Activated naive CD4-positive, alpha-beta T cell treated with anti-CD3 and anti-CD28 coated beads for 36 hours (primary cell): ENCODE data around the gene B3GALT6. TPM values are rescaled to one million over a fixed set of nuclear protein-coding genes. Genes with fewer than 3 reads are reported as not detected.

Experiments
- CTCF ChIA-PET: fragments of 350-600 bp; sonication (Branson Sonifier 250); formaldehyde crosslinking; loops from one replicate; lab custom pipeline; 2021; ENCODE audit warnings: antibody characterized with exemption; lab: Charles Lee
- DNase-seq: peaks from one replicate; pipeline ENCODE4 v3.0.0-alpha.2; 2020
- H3K27ac Mint-ChIP-seq: one replicate; pipeline ENCODE4 v1.8.0; 2021; ENCODE audit warnings: mild to moderate bottlenecking, mixed read lengths
- H3K27me3 Mint-ChIP-seq: one replicate; pipeline ENCODE4 v1.8.0; 2021; ENCODE audit warnings: low read depth, mixed read lengths
- H3K36me3 Mint-ChIP-seq: one replicate; pipeline ENCODE4 v1.8.0; 2021; ENCODE audit warnings: low read depth, mixed read lengths
- H3K4me1 Mint-ChIP-seq: one replicate; pipeline ENCODE4 v1.8.0; 2021; ENCODE audit warnings: low read depth, mixed read lengths
- H3K4me3 Mint-ChIP-seq: one replicate; pipeline ENCODE4 v1.8.0; 2021; ENCODE audit warnings: mild to moderate bottlenecking, moderate library complexity, mixed read lengths
- H3K9me3 Mint-ChIP-seq: one replicate; pipeline ENCODE4 v1.8.0; 2021; ENCODE audit warnings: mixed read lengths
- intact Hi-C: fragments of 100-400 bp; cut with micrococcal nuclease; formaldehyde crosslinking; loops from one replicate; pipeline ENCODE4 v1.15.1; 2023
- total RNA-seq, 2 experiments: library from RNA; stranded (reverse); gene quantifications; one replicate each; pipeline ENCODE4 v1.2.3, GENCODE V29; 2021

Gene B3GALT6
- total RNA-seq, 2 experiments from 2014 or later = 8.7 to 9.9 TPM

DNA sequence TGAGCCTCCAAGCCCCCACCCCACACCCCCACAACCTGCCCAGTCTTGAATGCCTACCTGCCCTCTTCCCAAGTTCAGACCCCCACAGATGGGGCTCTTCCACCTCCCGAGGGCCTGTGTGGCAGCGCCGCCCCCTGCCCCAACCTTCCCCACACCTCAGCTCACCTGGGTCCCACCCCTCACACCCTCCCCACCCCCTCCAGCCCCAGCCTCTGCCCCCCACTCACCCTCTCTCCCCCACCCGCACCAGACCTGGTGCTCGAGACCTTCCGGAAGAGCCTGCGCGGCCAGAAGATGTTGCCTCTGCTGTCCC, 34.9 kb upstream of the B3GALT6 start:
- H3K4me1 Mint-ChIP-seq = peaks cover 9% of the 10 kb centered on the region

DNA sequence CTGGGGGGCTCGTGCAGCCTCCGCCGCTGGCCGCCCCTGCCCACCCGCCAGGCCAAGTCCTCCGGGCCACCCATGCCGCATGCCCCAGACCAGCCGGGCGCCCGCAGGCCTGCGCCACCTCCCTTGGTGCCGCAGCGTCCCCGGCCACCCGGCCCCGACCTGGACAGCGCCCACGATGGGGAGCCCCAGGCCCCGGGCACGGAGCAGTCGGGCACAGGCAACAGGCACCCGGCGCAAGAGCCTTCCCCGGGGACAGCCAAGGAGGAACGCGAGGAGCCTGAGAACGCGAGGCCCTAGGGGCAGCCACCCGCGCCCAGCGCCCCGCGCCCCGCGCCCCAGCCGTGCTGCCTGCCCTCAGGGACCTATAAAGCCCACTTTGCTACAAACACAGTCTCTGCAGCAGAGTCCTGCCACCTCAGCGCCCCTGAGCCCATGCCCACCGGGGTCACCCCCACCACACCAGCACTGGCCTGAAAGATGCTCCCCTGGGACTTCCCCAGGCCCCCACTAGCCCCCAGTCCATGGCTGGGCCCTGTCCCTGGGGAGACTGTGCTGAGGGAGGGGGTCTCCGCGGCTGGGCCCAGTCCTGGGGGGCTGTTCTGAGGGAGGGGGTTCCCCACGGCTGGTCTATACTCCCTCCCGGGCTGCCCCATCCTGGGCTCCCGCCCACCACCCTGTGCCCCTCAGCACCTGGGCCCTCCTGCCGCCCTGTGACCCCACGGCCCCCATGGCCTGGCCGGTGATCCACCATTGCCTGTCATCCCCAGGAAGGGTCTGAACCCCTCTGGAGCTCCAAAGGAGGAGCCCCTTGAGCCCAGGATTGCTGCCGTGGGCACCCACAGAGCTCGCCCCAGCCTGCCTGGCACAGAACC, 34.2 kb upstream of the B3GALT6 start:
- CTCF ChIA-PET = no interaction called here

More for the DNA sequence above, 34.9 kb upstream of the B3GALT6 start:
- H3K27ac Mint-ChIP-seq = no peak overlapping the region
- no peaks in the 10 kb centered on the region for H3K27me3 Mint-ChIP-seq
- intact Hi-C loops = no loop called here
- H3K36me3 Mint-ChIP-seq = peaks cover 2% of the 10 kb centered on the region
- no peak for DNase-seq
- H3K4me3 Mint-ChIP-seq = no peak overlapping the region
- CTCF ChIA-PET = no interaction called here
- peaks cover 13% of the 10 kb centered on the region for H3K9me3 Mint-ChIP-seq

DNA sequence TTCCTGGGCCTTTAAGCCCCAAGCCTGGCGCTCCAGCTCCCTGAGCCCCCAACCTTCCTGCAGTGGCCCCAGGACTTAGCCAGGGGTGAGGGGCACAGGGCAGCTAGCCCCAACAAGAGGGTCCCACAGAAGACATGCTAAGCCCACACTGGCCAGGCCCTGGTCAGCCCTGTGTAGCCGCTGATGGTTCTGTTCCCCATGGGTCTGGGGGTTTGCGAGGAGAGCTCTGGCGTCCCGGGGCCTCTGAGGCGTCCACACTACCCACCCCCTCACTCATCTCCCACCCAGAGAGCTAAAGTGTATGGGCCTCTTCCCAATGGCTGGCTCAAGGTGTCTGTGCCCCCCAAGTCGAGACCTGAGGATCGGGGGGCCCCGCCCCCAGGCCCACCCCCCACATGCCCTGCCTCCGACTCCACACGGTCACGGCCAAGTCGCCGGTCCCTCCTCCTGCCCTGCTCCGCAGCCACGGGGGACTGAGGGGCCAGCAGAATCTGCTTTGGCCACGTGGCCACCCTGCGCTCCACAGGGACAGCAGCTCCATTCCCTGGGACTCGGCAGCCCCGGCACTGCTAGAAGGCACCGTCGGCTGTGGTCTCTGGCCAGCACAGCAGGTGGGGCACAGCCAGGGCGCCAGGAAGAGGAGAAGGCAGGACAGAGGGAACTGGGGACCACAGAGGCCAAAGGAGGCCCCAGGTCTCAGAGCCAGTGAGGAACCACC, 33.5 kb upstream of the B3GALT6 start:
- DNase-seq = no peak
- CTCF ChIA-PET = interaction anchor here (0.6 kb wide), 1 partner anchor 183 kb away, joined by 3 read pairs; no protein-coding TSS in a partner anchor

More for the DNA sequence above, 34.2 kb upstream of the B3GALT6 start:
- H3K4me3 Mint-ChIP-seq = no peak overlapping the region
- no peaks in the 10 kb centered on the region for H3K27me3 Mint-ChIP-seq
- H3K36me3 Mint-ChIP-seq = peaks cover 2% of the 10 kb centered on the region
- no peak overlapping the region for H3K27ac Mint-ChIP-seq
- peaks cover 12% of the 10 kb centered on the region for H3K9me3 Mint-ChIP-seq
- H3K4me1 Mint-ChIP-seq = peaks cover 9% of the 10 kb centered on the region
- intact Hi-C loops = no loop called here
- no peak for DNase-seq

DNA sequence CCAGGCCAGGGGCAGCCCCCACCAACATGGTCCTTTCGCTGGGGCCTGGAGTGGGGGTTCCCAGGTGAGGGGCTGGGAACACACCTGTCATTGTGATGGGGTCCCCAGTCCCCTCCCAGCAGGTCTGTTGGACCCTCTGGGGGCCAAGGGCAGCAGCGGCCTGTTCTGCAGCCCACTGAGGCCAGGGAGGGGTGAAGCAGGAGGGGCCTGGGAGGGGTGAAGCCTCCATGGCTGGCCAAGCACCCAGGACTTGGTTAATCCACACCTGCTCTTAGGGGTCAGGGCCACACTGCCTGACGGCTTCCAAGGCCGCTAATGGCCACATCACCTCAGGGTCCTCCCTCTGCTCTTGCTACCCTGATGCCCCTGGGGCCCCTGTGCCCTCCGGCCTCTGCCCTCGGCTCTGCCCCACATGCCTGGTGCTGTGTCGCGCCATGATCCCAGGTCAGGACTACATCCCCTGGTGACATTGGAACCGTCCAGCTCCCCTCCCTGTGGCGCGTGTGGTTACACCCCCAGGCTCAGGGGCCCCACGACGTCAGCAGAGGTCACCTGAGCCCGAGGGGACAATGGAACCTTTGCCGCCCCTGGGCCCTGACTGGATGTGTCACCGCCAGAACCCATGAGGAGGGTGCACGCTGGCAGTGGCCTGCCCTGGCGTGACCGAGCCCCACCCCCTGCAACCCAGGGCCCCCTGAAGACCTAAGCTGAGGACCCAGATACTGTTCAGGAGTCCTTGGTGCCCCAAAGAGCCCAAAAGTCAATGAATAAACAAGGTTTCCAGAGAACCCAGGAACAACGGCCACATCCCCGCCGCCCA, 32.7 kb upstream of the B3GALT6 start:
- Mint-ChIP-seq H3K4me1 (peaks cover 9% of the 10 kb centered on the region), H3K27me3 (no peaks in the 10 kb centered on the region), H3K9me3 (peaks cover 10% of the 10 kb centered on the region), H3K4me3 (peak overlapping the region; percentile 59), H3K27ac (peak overlapping the region; percentile 83), H3K36me3 (peaks cover 2% of the 10 kb centered on the region)
- intact Hi-C loops = no loop called here
- no peak for DNase-seq
- CTCF ChIA-PET = interaction anchor here (0.6 to 1.2 kb wide), 2 partner anchors 180 to 184 kb away, joined by 3 read pairs; no protein-coding TSS in a partner anchor

More for the DNA sequence above, 33.5 kb upstream of the B3GALT6 start:
- Mint-ChIP-seq H3K27ac (no peak overlapping the region), H3K4me1 (peaks cover 9% of the 10 kb centered on the region), H3K9me3 (peaks cover 12% of the 10 kb centered on the region), H3K36me3 (peaks cover 2% of the 10 kb centered on the region), H3K4me3 (no peak overlapping the region), H3K27me3 (no peaks in the 10 kb centered on the region)
- intact Hi-C loops = no loop called here

GRCh38 chr1:1199961-1200875, 31.8 kb upstream of the B3GALT6 start:
- Mint-ChIP-seq H3K4me1 (peaks cover 9% of the 10 kb centered on the region), H3K27ac (peak overlapping the region; percentile 83), H3K4me3 (peak overlapping the region; percentile 59), H3K36me3 (no peaks in the 10 kb centered on the region), H3K27me3 (no peaks in the 10 kb centered on the region), H3K9me3 (peaks cover 2% of the 10 kb centered on the region)
- no peak for DNase-seq
- intact Hi-C loops = loop anchor here (2.0 kb wide), 2 partner anchors 63 to 83 kb away; partner anchors contain the start of gene C1orf159
- CTCF ChIA-PET = interaction anchor here (1.2 kb wide), 1 partner anchor 181 kb away, joined by 3 read pairs; no protein-coding TSS in a partner anchor

- peaks cover 12% of the 10 kb centered on the region for H3K4me1 Mint-ChIP-seq
- peak; percentile 91 for DNase-seq
- intact Hi-C loops = loop anchor here (1.0 to 2.0 kb wide), 4 partner anchors 57 to 137 kb away; partner anchors contain the start of gene C1orf159
- no peaks in the 10 kb centered on the region for H3K27me3 Mint-ChIP-seq
- H3K9me3 Mint-ChIP-seq = peaks cover 1% of the 10 kb centered on the region
- CTCF ChIA-PET = interaction anchor here (1.2 kb wide), 1 partner anchor 182 kb away, joined by 3 read pairs; no protein-coding TSS in a partner anchor
- H3K4me3 Mint-ChIP-seq = peak overlapping the region; percentile 59
- H3K27ac Mint-ChIP-seq = peak overlapping the region; percentile 83
- H3K36me3 Mint-ChIP-seq = no peaks in the 10 kb centered on the region
Observed at GRCh38 chr1:1200876-1201810, 30.9 kb upstream of the B3GALT6 start.

GRCh38 chr1:1202831-1203560, 29.0 kb upstream of the B3GALT6 start:
- Mint-ChIP-seq H3K27ac (no peak overlapping the region), H3K4me3 (no peak overlapping the region), H3K36me3 (no peaks in the 10 kb centered on the region), H3K27me3 (no peaks in the 10 kb centered on the region), H3K4me1 (peaks cover 22% of the 10 kb centered on the region), H3K9me3 (no peaks in the 10 kb centered on the region)
- intact Hi-C loops = no loop called here
- no peak for DNase-seq
- CTCF ChIA-PET = no interaction called here

DNA sequence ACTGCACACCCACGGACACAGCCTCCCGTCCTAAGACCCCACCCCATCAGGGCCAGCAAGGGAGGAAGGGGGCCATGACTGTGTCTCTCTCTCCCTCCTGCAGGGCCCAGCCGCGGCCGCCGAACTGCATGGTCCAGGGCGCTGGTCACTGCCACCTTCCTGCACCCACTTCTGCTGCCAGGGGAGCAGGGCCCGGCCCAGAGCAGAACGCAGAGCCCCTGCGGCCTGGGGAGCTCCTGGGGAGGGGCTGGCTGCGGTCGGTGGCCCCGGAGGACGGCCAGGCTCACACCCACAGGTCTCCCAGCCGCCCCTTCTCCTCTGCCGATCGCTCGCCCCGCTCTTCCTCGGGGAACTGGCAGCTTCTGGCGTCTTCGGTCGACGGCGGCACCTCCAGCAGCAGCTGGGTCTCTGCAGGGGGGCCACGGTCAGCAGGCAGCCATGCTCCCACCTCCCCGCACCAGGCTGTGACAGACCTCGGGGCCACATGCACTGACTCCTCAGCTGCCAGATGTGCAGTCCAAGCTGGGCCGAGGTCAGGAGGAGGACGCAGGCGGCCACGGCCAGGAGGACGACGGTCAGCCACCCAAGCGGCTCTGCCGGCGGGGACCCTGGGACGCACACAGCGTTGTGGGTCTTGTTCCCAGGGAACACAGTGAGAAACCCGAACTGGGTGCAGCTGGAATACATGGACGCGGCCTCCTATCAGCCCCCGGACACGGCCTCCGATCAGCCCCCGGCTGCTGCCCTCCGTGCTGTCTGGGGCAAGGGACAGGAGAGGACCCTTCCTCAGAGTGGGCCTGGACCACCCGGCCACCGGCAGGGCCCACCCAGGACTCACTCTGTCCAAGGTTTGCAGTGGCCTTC, 28.2 kb upstream of the B3GALT6 start:
- CTCF ChIA-PET = no interaction called here

GRCh38 chr1:1204425-1204920, 27.6 kb upstream of the B3GALT6 start:
- intact Hi-C loops = no loop called here
- no peak overlapping the region for H3K4me3 Mint-ChIP-seq
- CTCF ChIA-PET = interaction anchor here (1.0 kb wide), 1 partner anchor 84 kb away, joined by 3 read pairs; no protein-coding TSS in a partner anchor
- no peak overlapping the region for H3K27ac Mint-ChIP-seq
- DNase-seq = no peak
- no peaks in the 10 kb centered on the region for H3K9me3 Mint-ChIP-seq
- H3K27me3 Mint-ChIP-seq = no peaks in the 10 kb centered on the region
- H3K36me3 Mint-ChIP-seq = no peaks in the 10 kb centered on the region
- peaks cover 32% of the 10 kb centered on the region for H3K4me1 Mint-ChIP-seq

More for the DNA sequence above, 28.2 kb upstream of the B3GALT6 start:
- Mint-ChIP-seq H3K27ac (no peak overlapping the region), H3K4me1 (peaks cover 29% of the 10 kb centered on the region), H3K27me3 (no peaks in the 10 kb centered on the region), H3K36me3 (no peaks in the 10 kb centered on the region), H3K9me3 (no peaks in the 10 kb centered on the region), H3K4me3 (no peak overlapping the region)
- intact Hi-C loops = no loop called here
- no peak for DNase-seq
